Peyer's patch (tissue), 4 donors: ENCODE results near the gene RAB25.

Experiments used
- POLR2A ChIP-seq, 2 donors: fragments of 450-650 bp; IDR thresholded peaks; one replicate each; pipeline ENCODE4 v1.5.1; 2017; ENCODE audit warnings: antibody characterized with exemption in 2 of 2, mild to moderate bottlenecking in 2 of 2, moderate library complexity in 2 of 2
- TF ChIP-seq, protein P1 (sequence below), 6 experiments: fragments of 450-650 bp in 4 of 6; fragments of 200-600 bp in 2 of 6; sonication (generic) in 1 of 6; IDR thresholded peaks; one replicate each; pipeline ENCODE4 v1.5.1; 2017 to 2019; ENCODE audit warnings: antibody characterized with exemption in 6 of 6, mild to moderate bottlenecking in 3 of 6, moderate library complexity in 1 of 6

DNA sequence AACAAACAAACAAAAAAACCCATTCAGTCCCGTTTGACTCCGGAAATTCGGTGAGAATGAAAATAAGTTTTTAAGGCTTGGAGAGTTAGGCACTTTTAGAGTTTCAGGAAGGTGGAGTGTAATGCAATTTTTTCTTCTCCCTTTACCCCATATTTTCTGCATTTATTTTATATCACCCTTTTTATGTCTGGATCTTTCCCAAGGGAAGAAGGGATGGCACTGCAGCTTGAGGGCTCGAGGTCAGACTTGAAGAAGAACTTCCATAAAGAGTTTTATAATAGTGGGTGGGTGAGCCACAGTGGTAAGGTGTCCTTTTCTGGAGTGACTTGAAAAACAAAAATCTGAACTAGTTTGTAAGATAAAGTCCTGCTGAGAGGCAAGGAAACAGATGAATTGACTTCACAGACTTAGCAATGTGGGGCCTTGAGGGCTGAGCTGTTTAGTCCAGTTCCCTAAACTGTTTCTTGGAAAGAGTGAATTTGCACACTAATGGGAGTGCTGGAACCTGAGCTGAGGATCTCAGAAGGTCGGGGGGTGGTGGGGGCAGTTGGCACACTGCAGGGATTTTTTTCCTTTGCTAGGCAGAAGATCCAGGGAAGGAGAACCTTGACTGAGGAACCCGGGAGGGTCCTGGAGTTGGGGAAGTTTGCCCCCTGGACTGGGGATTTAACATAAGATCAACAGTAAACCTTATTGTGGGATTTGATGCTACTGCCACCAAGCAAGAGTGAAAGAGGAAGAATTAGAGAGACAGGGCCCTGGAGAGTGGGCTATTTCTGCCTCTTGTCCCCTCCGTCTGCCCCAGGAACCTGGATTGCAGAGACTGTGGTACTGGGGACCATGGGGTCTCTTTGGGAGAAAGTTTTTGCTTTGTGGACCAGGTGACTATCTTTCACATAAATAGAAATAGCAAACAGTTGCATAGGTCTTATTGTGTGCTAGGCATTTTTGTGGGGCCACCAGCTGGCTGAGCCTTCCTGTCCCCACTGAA is 23.1 kb downstream of the RAB25 start:
- TF ChIP-seq, protein P1, sequence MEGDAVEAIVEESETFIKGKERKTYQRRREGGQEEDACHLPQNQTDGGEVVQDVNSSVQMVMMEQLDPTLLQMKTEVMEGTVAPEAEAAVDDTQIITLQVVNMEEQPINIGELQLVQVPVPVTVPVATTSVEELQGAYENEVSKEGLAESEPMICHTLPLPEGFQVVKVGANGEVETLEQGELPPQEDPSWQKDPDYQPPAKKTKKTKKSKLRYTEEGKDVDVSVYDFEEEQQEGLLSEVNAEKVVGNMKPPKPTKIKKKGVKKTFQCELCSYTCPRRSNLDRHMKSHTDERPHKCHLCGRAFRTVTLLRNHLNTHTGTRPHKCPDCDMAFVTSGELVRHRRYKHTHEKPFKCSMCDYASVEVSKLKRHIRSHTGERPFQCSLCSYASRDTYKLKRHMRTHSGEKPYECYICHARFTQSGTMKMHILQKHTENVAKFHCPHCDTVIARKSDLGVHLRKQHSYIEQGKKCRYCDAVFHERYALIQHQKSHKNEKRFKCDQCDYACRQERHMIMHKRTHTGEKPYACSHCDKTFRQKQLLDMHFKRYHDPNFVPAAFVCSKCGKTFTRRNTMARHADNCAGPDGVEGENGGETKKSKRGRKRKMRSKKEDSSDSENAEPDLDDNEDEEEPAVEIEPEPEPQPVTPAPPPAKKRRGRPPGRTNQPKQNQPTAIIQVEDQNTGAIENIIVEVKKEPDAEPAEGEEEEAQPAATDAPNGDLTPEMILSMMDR (IDR thresholded peaks at IDR 0.05), result no peak
- no peak for TF ChIP-seq POLR2A (IDR thresholded peaks at IDR 0.05)
